Neural cell (in vitro differentiated cells): ENCODE results near the gene CARD14. TPM values are rescaled to one million over a fixed set of nuclear protein-coding genes. Genes with fewer than 3 reads are reported as not detected.

ENCODE experiments used
- H2AFZ ChIP-seq: fragments of 200-600, 300-800 bp; sonication (generic), shearing (Covaris generic); 2 replicates; pipeline ENCODE4 v1.6.0; 2014; ENCODE audit warnings: low read depth, mild to moderate bottlenecking, antibody characterized with exemption, low read length, moderate library complexity
- H3F3A ChIP-seq: fragments of 200-600 bp; shearing (Covaris generic); 2 replicates; pipeline ENCODE4 v1.6.1; 2016; ENCODE audit warnings: mild to moderate bottlenecking, moderate library complexity, mixed read lengths, antibody characterized with exemption, low read length; ENCODE audit not compliant: insufficient read depth, poor library complexity, severe bottlenecking
- H3K27ac ChIP-seq: fragments of 200-600, 300-800 bp; sonication (generic), shearing (Covaris generic); 2 replicates; pipeline ENCODE4 v1.5.1; 2014; ENCODE audit warnings: mild to moderate bottlenecking, low read length, moderate library complexity
- H3K27me3 ChIP-seq: fragments of 300-800, 200-600 bp; sonication (generic), shearing (Covaris generic); 2 replicates; pipeline ENCODE4 v1.6.0; 2014; ENCODE audit warnings: mild to moderate bottlenecking, low read depth, low read length, moderate library complexity; ENCODE audit not compliant: insufficient read depth
- H3K36me3 ChIP-seq: fragments of 300-800, 200-600 bp; sonication (generic), shearing (Covaris generic); 2 replicates; pipeline ENCODE4 v1.5.1; 2014; ENCODE audit warnings: mild to moderate bottlenecking, antibody characterized with exemption, low read length, moderate library complexity; ENCODE audit not compliant: insufficient read depth
- H3K4me2 ChIP-seq: fragments of 300-800, 200-600 bp; sonication (generic), shearing (Covaris generic); 2 replicates; pipeline ENCODE4 v1.6.0; 2014; ENCODE audit warnings: mild to moderate bottlenecking, low read length
- H3K4me3 ChIP-seq: fragments of 300-800, 200-600 bp; sonication (generic), shearing (Covaris generic); 2 replicates; pipeline ENCODE4 v1.5.1; 2014; ENCODE audit warnings: mild to moderate bottlenecking, low read length, moderate library complexity
- H3K79me2 ChIP-seq: fragments of 200-600 bp; shearing (Covaris generic); replicated peaks from 2 replicates; pipeline ENCODE4 v1.6.0; 2014; ENCODE audit warnings: mild to moderate bottlenecking, low read length, moderate library complexity; ENCODE audit not compliant: insufficient read depth
- H3K9ac ChIP-seq: fragments of 300-800, 200-600 bp; sonication (generic), shearing (Covaris generic); 2 replicates; pipeline ENCODE4 v1.6.1; 2016; ENCODE audit warnings: mild to moderate bottlenecking, low read length, mixed read lengths
- H3K9me2 ChIP-seq: fragments of 200-600 bp; shearing (Covaris generic); 2 replicates; pipeline ENCODE4 v1.6.1; 2016; ENCODE audit warnings: mild to moderate bottlenecking, low read length, mixed read lengths; ENCODE audit not compliant: insufficient read depth
- H3K9me3 ChIP-seq: fragments of 200-600, 300-800 bp; sonication (generic), shearing (Covaris generic); 2 replicates; pipeline ENCODE4 v1.6.1; 2016; ENCODE audit warnings: mild to moderate bottlenecking, mixed run types, low read length, moderate library complexity, mixed read lengths
- H4K20me1 ChIP-seq: fragments of 200-600 bp; shearing (Covaris generic); 2 replicates; pipeline ENCODE4 v1.6.1; 2016; ENCODE audit warnings: mild to moderate bottlenecking, mixed run types; ENCODE audit not compliant: insufficient read depth
- CTCF ChIP-seq: fragments of 450-650 bp; IDR thresholded peaks from 2 replicates; pipeline ENCODE4 v1.5.1; 2014; ENCODE audit warnings: antibody characterized with exemption, mild to moderate bottlenecking, moderate library complexity; ENCODE audit not compliant: poor library complexity, severe bottlenecking
- EP300 ChIP-seq: fragments of 450-650 bp; conservative IDR thresholded peaks from 2 replicates; pipeline ENCODE4 v1.6.1; 2014; ENCODE audit warnings: antibody characterized with exemption, mild to moderate bottlenecking, moderate library complexity; ENCODE audit not compliant: poor library complexity, severe bottlenecking
- EZH2 ChIP-seq: fragments of 200-600, 300-800 bp; shearing (Covaris generic), sonication (generic); IDR thresholded peaks from 2 replicates; pipeline ENCODE4 v1.6.1; 2014; ENCODE audit warnings: antibody characterized with exemption, low read length, borderline replicate concordance, mild to moderate bottlenecking; ENCODE audit not compliant: insufficient read depth, poor library complexity, severe bottlenecking
- MXI1 ChIP-seq: fragments of 450-650 bp; conservative IDR thresholded peaks from 2 replicates; pipeline ENCODE4 v1.6.1; 2014; ENCODE audit warnings: antibody characterized with exemption, mild to moderate bottlenecking; ENCODE audit not compliant: poor library complexity, severe bottlenecking
- POLR2AphosphoS5 ChIP-seq: IDR thresholded peaks from 2 replicates; pipeline ENCODE4 v1.6.1; 2012
- RAD21 ChIP-seq: fragments of 450-650 bp; conservative IDR thresholded peaks from 2 replicates; pipeline ENCODE4 v1.6.1; 2014; ENCODE audit warnings: antibody characterized with exemption, mild to moderate bottlenecking, moderate library complexity
- SMC3 ChIP-seq: fragments of 450-650 bp; conservative IDR thresholded peaks from 2 replicates; pipeline ENCODE4 v1.6.1; 2014; ENCODE audit warnings: antibody characterized with exemption, mild to moderate bottlenecking, moderate library complexity; ENCODE audit not compliant: poor library complexity
- TAF1 ChIP-seq: IDR thresholded peaks from 2 replicates; pipeline ENCODE4 v1.6.1; 2012; ENCODE audit warnings: low read depth
- polyA plus RNA-seq: library from polyadenylated mRNA; depleted of rRNA; stranded (reverse); fragments of >200 nt; gene quantifications from 2 replicates; pipeline ENCODE4 v1.2.3, GENCODE V29; 2014
- TF ChIP-seq, protein P1 (sequence below): IDR thresholded peaks from 2 replicates; pipeline ENCODE4 v1.6.1; 2012; ENCODE audit warnings: borderline replicate concordance

CARD14 gene
- polyA plus RNA-seq, 1 donor from 2014 or later = 0.12 TPM

DNA sequence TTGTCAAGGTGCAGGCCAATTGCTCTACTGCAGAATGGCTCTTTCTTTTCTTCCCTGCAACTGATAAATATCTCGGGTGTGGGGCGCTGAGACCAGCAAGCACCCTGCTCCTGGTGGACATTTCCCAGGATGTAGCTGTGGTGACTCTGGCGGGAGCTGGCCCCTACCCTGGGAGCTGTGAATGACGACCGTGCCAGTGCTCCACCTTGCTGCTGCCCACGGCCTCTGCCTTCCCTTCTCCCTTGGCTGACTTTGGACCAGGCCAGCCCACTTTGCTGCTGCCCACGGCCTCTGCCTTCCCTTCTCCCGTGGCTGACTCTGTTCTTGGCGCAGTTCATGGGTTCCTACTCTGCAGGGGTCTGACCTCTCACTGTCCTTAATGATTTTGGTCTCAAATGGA lies 16.1 kb downstream of the CARD14 start:
- Histone ChIP-seq H3K4me3 (no peak overlapping the region), H3K27me3 (no peaks in the 10 kb centered on the region), H3K9ac (no peak overlapping the region), H3F3A (no peaks in the 10 kb centered on the region), H2AFZ (no peak overlapping the region), H3K9me2 (no peaks in the 10 kb centered on the region), H3K4me2 (no peak overlapping the region), H3K79me2 (no peaks in the 10 kb centered on the region), H3K27ac (no peak overlapping the region), H3K36me3 (no peaks in the 10 kb centered on the region), H3K9me3 (no peaks in the 10 kb centered on the region), H4K20me1 (no peaks in the 10 kb centered on the region)
- no peak for TF ChIP-seq TAF1

GRCh38 chr17:80187090-80187489 lies 17.3 kb downstream of the CARD14 start:
- Histone ChIP-seq H3K4me2 (no peak overlapping the region), H3K36me3 (no peaks in the 10 kb centered on the region), H3K4me3 (no peak overlapping the region), H3K27ac (no peak overlapping the region), H4K20me1 (no peaks in the 10 kb centered on the region), H3K9me2 (no peaks in the 10 kb centered on the region), H3K27me3 (no peaks in the 10 kb centered on the region), H2AFZ (no peak overlapping the region), H3F3A (no peaks in the 10 kb centered on the region), H3K79me2 (no peaks in the 10 kb centered on the region), H3K9me3 (no peaks in the 10 kb centered on the region), H3K9ac (no peak overlapping the region)
- TF ChIP-seq, protein P1, sequence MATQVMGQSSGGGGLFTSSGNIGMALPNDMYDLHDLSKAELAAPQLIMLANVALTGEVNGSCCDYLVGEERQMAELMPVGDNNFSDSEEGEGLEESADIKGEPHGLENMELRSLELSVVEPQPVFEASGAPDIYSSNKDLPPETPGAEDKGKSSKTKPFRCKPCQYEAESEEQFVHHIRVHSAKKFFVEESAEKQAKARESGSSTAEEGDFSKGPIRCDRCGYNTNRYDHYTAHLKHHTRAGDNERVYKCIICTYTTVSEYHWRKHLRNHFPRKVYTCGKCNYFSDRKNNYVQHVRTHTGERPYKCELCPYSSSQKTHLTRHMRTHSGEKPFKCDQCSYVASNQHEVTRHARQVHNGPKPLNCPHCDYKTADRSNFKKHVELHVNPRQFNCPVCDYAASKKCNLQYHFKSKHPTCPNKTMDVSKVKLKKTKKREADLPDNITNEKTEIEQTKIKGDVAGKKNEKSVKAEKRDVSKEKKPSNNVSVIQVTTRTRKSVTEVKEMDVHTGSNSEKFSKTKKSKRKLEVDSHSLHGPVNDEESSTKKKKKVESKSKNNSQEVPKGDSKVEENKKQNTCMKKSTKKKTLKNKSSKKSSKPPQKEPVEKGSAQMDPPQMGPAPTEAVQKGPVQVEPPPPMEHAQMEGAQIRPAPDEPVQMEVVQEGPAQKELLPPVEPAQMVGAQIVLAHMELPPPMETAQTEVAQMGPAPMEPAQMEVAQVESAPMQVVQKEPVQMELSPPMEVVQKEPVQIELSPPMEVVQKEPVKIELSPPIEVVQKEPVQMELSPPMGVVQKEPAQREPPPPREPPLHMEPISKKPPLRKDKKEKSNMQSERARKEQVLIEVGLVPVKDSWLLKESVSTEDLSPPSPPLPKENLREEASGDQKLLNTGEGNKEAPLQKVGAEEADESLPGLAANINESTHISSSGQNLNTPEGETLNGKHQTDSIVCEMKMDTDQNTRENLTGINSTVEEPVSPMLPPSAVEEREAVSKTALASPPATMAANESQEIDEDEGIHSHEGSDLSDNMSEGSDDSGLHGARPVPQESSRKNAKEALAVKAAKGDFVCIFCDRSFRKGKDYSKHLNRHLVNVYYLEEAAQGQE = no peak
- TF ChIP-seq MXI1 (no peak), SMC3 (no peak), RAD21 (no peak), EZH2 (no peak), CTCF (no peak), TAF1 (no peak)

DNA sequence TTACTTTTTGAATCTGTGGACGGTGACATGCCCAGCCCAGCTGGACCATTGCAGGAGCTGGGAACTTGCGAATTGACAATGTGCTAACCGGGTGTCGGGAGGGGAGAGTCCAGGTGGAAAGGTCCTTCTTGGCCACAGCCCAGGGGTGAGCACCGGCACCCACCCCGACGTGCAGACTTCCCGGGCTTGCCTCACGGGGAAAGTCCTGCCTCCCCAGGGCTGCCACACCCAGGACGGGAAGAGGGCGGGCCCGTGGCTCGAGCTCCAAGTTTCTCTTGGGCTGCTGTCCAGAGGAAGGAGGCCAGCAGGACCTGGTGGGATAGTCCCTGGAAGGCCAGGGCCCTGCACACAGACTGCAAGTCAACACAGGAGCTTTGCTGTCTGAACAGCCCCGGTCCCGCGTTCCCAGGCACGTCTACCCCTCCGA lies 17.7 kb downstream of the CARD14 start:
- H3K27ac ChIP-seq = no peak overlapping the region
- TF ChIP-seq, protein P1 = no peak
- TF ChIP-seq EP300 = no peak
- TF ChIP-seq MXI1 = no peak
- TF ChIP-seq SMC3 = no peak
- no peak for TF ChIP-seq RAD21
- no peak for TF ChIP-seq POLR2AphosphoS5
- no peak for TF ChIP-seq TAF1
- TF ChIP-seq EZH2 = no peak
- TF ChIP-seq CTCF = no peak
- H3K27me3 ChIP-seq = no peaks in the 10 kb centered on the region
- H3K4me3 ChIP-seq = no peak overlapping the region
- H3K36me3 ChIP-seq = no peaks in the 10 kb centered on the region
- H3F3A ChIP-seq = no peaks in the 10 kb centered on the region
- no peak overlapping the region for H3K4me2 ChIP-seq
- no peaks in the 10 kb centered on the region for H4K20me1 ChIP-seq
- H3K79me2 ChIP-seq = no peaks in the 10 kb centered on the region
- H3K9me3 ChIP-seq = no peaks in the 10 kb centered on the region
- H2AFZ ChIP-seq = no peak overlapping the region
- H3K9me2 ChIP-seq = no peaks in the 10 kb centered on the region
- H3K9ac ChIP-seq = no peak overlapping the region
